ENCODE results near the gene TMPRSS9.
A peak's percentile ranks its signal among the peaks of the same experiment; 100 is the strongest.
"Not testable (repeated sequence)": the region's sequence is repeated elsewhere in the genome, so short reads cannot be mapped to it uniquely, and the experiment has no call there.

TMPRSS9 gene

GRCh38 chr19:2464389-2464788 lies 104.3 kb downstream of the TMPRSS9 start:
- DNase-seq = no peak

- DNase-seq = no peak
Observed at GRCh38 chr19:2468596-2468995, 108.5 kb downstream of the TMPRSS9 start.

DNA sequence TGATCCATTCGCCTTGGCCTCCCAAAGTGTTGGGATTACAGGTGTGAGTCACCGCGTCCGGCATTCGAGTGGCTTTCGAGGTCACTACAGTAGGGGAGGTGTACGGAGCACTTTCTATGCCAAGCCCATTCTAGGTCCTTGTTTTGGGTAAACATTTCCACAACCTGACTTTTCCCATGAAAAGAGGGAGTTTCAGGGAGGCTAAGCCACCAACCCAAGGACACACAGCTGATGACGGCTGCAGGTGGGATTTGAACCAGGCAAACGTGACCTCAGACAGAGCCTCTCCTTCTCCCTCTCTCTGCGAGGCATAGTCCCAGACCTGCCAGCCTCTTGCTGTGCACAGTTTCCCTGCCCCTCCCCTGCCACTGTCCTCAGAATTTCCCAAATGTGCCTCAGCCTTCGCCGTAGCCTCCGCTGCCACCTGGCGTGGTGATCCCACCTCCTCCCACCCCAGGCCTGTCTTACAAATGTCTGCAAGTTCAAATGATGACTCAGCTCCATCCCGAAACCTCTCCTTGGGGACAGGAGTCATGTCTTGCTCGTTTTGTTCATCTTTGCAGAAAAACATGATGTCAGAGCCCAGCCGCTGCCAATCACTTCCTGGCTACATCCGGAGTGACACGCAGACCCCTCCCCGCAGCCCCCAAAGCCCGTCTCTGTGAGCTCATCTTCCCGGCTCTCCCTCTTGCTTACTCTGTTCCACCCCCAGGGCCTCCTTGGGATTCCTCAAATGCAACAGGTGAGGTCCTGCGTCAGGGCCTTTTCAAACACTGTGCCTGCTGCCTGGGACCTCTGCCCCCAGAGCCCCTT lies 109.2 kb downstream of the TMPRSS9 start:
- DNase-seq = no peak

DNA sequence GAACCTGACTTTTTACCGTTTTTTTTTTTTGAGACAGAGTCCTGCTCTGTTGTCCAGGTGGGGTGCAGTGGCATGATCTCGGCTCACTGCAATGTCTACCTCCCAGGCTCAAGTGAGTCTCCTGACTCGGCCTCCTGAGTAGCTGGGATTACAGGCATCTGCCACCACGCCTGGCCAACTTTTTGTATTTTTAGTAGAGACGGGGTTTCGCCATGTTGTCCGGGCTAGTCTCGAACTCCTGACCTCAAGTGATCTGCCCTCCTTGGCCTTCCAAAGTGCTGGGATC lies 109.8 kb downstream of the TMPRSS9 start:
- DNase-seq = not testable (repeated sequence)

DNA sequence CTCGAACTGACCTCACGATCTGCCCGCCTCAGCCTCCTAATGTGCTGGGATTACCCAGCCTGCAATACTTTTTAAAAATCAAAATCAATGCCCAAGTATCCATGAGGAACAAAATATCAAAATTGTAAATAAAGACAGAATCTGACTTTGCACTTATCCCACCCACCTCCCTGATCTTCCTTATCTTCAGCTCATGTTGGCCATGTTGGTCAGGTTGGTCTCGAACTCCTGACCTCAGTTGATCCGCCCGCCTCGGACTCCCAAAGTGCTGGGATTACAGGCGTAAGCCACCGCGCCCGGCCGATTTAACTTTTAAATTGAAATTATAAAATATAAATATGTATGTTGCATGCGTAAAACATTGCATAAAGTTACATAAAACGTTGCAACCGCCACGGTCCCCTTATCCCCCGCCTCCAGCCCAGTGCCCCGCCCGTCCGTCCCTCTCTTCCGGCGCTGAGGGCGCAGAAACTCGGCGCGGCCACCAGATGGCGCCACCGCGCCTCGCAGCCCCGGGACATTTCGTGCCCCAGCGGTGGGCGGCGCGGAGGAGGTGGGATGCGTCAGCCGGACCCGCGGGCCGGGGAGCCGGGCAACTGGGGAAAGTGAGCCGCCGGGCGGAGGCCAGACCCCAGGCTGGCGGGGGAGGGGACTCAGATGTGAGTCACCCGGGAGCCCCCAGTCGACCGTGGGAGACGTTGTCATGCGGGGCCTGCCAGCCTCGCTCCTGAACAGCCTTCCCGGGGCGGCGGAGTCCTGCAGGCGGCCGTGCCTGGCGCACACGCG lies 114.4 kb downstream of the TMPRSS9 start:
- DNase-seq = peak; percentile 96

DNA sequence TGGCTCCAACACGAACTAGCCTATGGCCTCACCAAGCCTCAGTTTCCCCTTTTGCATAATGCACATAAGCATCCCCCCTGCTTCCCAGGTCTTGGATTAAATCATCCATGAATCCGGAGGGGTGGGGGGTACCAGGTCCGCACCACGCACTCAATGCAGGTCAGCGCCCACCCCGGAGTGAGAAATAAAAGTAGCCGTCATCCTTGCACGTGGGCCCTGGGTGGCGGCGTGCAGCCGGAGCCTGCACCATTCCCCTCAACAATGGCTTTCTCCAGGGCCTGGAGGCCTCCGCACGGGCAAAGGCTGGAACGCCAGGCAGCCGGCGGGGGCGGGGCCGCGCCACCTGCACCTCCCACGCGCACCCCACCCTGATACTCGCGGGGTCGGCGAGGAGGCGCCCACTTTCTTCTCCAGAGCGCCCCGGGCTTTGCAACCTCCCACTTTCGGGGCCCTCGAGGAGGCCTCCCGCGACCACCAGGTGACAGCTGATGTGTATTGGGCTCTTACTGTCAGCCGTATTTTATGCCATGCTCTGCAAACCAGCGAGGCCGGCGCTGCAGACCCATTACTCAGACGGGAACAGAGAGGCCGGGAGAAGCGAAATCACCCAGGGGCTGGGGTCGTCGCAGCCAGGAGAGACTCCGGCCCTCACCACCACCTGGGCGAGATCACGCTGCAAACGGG lies 115.1 kb downstream of the TMPRSS9 start:
- DNase-seq = peak; percentile 65
